ENCODE measurements around the gene GRM4.

GRM4 gene

GRCh38 chr6:34021554-34022190 is 124.2 kb downstream of the GRM4 start:
- no peaks in the 10 kb centered on the region for H3K4me1 ChIP-seq (ENCODE audit: insufficient read depth, low read length, severe bottlenecking)
- H3K36me3 ChIP-seq (ENCODE audit: insufficient read depth, low read length), result no peaks in the 10 kb centered on the region
- H4K20me1 ChIP-seq (ENCODE audit: insufficient read depth, low read length), result no peaks in the 10 kb centered on the region
- H3K27ac ChIP-seq (ENCODE audit: low read depth, low read length, poor library complexity, severe bottlenecking), result no peak overlapping the region
- no peaks in the 10 kb centered on the region; the same call in 1 of the 2 replicates for H3K27me3 ChIP-seq (ENCODE audit: insufficient read depth, low read length)
- no peak overlapping the region for H2AFZ ChIP-seq (ENCODE audit: low read length)
- H3K4me2 ChIP-seq (ENCODE audit: low read length), result no peak overlapping the region
- H3K79me2 ChIP-seq (ENCODE audit: insufficient read depth, low read length), result no peaks in the 10 kb centered on the region
- no peaks in the 10 kb centered on the region for H3K9me3 ChIP-seq (ENCODE audit: low read length)
- H3K9ac ChIP-seq (ENCODE audit: low read length), result no peak overlapping the region
- H3K9me2 ChIP-seq (ENCODE audit: low read depth, low read length), result no peaks in the 10 kb centered on the region
- no peaks in the 10 kb centered on the region for H3F3A ChIP-seq (ENCODE audit: insufficient read depth, low read length)
- TF ChIP-seq CTCF (IDR thresholded peaks at IDR 0.05; ENCODE audit: low read length) (no peak), EZH2 (IDR thresholded peaks at IDR 0.05; ENCODE audit: borderline replicate concordance, low read length) (no peak)
- no peak overlapping the region for H3K4me3 ChIP-seq (ENCODE audit: low read depth, low read length, poor library complexity, severe bottlenecking)

GRCh38 chr6:34020807-34021553 is 124.9 kb downstream of the GRM4 start:
- Histone ChIP-seq H3K79me2 (ENCODE audit: insufficient read depth, low read length) (no peaks in the 10 kb centered on the region), H3K9me3 (ENCODE audit: low read length) (no peaks in the 10 kb centered on the region), H3K9ac (ENCODE audit: low read length) (no peak overlapping the region), H3K4me3 (ENCODE audit: low read depth, low read length, poor library complexity, severe bottlenecking) (no peak overlapping the region), H3K27me3 (ENCODE audit: insufficient read depth, low read length) (no peaks in the 10 kb centered on the region; the same call in 1 of the 2 replicates), H4K20me1 (ENCODE audit: insufficient read depth, low read length) (no peaks in the 10 kb centered on the region), H3K9me2 (ENCODE audit: low read depth, low read length) (no peaks in the 10 kb centered on the region), H3K4me1 (ENCODE audit: insufficient read depth, low read length, severe bottlenecking) (no peaks in the 10 kb centered on the region), H3K27ac (ENCODE audit: low read depth, low read length, poor library complexity, severe bottlenecking) (no peak overlapping the region), H2AFZ (ENCODE audit: low read length) (no peak overlapping the region), H3F3A (ENCODE audit: insufficient read depth, low read length) (no peaks in the 10 kb centered on the region), H3K4me2 (ENCODE audit: low read length) (no peak overlapping the region), H3K36me3 (ENCODE audit: insufficient read depth, low read length) (no peaks in the 10 kb centered on the region)
- no peak for TF ChIP-seq EZH2 (IDR thresholded peaks at IDR 0.05; ENCODE audit: borderline replicate concordance, low read length)
- no peak for TF ChIP-seq CTCF (IDR thresholded peaks at IDR 0.05; ENCODE audit: low read length)

GRCh38 chr6:34020278-34020677 is 125.6 kb downstream of the GRM4 start:
- no peak overlapping the region for H3K27ac ChIP-seq (ENCODE audit: low read depth, low read length, poor library complexity, severe bottlenecking)
- no peaks in the 10 kb centered on the region for H3K9me3 ChIP-seq (ENCODE audit: low read length)
- H3K27me3 ChIP-seq (ENCODE audit: insufficient read depth, low read length), result no peaks in the 10 kb centered on the region; the same call in 1 of the 2 replicates
- H4K20me1 ChIP-seq (ENCODE audit: insufficient read depth, low read length), result no peaks in the 10 kb centered on the region
- H3K4me1 ChIP-seq (ENCODE audit: insufficient read depth, low read length, severe bottlenecking), result no peaks in the 10 kb centered on the region
- no peak overlapping the region for H2AFZ ChIP-seq (ENCODE audit: low read length)
- no peak for TF ChIP-seq EZH2 (IDR thresholded peaks at IDR 0.05; ENCODE audit: borderline replicate concordance, low read length)
- TF ChIP-seq CTCF (IDR thresholded peaks at IDR 0.05; ENCODE audit: low read length), result no peak
- no peaks in the 10 kb centered on the region for H3K79me2 ChIP-seq (ENCODE audit: insufficient read depth, low read length)
- no peaks in the 10 kb centered on the region for H3F3A ChIP-seq (ENCODE audit: insufficient read depth, low read length)
- no peak overlapping the region for H3K4me3 ChIP-seq (ENCODE audit: low read depth, low read length, poor library complexity, severe bottlenecking)
- no peak overlapping the region for H3K9ac ChIP-seq (ENCODE audit: low read length)
- no peaks in the 10 kb centered on the region for H3K36me3 ChIP-seq (ENCODE audit: insufficient read depth, low read length)
- H3K9me2 ChIP-seq (ENCODE audit: low read depth, low read length), result no peaks in the 10 kb centered on the region
- no peak overlapping the region for H3K4me2 ChIP-seq (ENCODE audit: low read length)

All from OCI-LY1 (cell line).